ENCODE data around the gene MNAT1.
A peak's percentile ranks its signal among the peaks of the same experiment; 100 is the strongest.

The MNAT1 gene

GRCh38 chr14:60968099-60968498 lies 233.5 kb downstream of the MNAT1 start:
- no peak for DNase-seq (ENCODE audit: low spot score)

DNA sequence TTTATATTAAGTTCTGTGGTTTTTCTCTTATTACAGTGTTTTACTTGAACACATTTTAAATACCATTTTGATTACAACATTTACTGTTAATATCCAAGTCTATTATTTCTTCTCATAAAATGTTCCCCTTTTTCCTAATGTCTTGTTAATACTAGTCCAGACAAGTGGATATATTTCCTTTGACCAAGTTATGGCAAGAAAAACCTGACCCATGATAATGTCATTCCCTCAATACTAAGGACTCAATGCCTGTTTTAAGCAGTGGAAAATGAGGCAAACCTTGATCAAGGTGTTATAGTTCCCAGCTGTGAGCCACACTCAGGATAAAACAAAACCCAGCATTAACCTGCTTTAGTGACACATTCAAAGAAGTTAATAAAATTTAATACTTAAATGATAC lies 234.1 kb downstream of the MNAT1 start:
- no peak for DNase-seq (ENCODE audit: low spot score)

DNA sequence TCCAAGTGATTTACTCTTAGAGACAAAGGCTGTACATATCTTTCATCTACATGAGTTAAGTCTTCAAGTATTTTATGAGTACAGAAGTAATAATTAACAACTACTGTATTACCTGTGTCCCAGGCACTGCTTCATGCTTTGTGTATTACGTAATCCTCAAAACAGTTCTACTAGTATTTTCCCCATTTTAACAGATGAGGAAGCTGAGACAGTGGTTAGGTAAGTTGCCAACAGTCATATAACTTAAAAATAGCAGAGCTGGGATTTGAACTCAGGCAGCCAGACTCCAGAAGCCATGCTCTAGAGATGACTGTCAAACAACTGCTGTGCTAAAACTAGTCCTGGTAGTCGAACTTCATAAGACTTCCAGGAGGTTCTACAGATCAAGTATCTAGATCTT lies 235.6 kb downstream of the MNAT1 start:
- DNase-seq (ENCODE audit: low spot score), result no peak

DNA sequence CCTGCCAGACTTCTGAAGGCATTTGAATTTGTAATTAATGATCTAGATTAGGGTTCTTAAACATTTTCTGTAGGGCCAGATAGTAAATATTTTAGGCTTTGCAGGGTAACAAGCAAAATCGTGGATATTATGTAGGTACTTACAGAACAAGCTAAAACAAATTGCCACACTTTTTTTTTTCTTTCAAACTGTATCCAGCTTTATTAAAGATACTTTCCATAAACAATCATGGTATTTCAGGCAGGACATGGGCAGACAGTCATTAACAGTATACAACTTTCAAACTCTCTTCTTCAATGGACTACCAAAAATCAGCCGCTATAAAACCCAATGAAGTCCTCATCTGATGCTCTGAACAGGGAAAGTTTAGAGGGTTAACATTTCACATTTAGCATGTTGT lies 236.7 kb downstream of the MNAT1 start:
- DNase-seq (ENCODE audit: low spot score), result no peak

- no peak for DNase-seq (ENCODE audit: low spot score)
Observed at GRCh38 chr14:60972295-60972694, 237.7 kb downstream of the MNAT1 start.

- no peak for DNase-seq (ENCODE audit: low spot score)
Observed at GRCh38 chr14:60973070-60973469, 238.5 kb downstream of the MNAT1 start.

DNA sequence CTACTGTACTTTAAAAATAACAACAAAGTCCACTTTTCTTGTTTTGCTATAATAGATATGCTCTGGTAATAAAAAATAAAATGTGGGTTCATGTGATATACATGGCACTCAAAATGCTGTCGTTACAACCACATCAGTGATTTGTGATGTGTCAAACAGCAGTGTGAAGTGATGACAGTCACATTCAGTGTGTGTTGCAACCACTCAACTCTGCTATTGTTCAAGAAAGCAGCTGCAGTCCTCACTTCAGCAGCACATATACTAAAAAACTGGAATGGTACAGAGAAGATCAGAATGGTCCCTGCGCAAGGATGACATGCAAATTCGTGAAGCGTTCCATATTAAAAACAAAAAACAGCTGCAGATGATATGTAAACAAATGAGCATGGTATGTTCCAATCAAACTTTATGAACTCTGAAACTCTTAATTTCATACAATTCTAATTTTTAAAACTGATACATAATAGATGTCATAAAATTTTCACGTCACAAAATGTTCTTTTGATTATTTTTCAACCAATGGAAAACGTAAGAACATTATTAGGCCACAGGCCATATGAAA lies 239.6 kb downstream of the MNAT1 start:
- no peak for DNase-seq (ENCODE audit: low spot score)

DNA sequence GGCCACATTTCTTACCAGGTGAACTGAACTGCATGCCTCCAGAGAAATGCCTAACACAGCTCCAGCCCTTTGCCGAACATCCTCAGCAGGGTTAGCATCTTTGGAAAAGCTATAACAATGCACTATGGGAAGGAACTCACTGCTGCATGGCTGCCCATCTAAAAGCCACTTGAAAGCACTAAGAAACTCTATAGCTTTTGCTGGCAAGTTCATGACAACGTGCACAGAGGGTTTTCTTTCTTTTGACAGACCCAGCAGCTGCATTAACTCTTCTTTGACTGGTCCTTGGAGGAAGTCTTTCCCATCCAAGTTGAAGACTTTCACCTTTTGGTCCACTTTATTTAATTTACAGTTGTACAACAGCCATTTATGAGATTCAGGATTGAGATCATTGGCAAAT lies 241.0 kb downstream of the MNAT1 start:
- no peak for DNase-seq (ENCODE audit: low spot score)

GRCh38 chr14:60977847-60978246 lies 243.3 kb downstream of the MNAT1 start:
- no peak for DNase-seq (ENCODE audit: low spot score)

DNA sequence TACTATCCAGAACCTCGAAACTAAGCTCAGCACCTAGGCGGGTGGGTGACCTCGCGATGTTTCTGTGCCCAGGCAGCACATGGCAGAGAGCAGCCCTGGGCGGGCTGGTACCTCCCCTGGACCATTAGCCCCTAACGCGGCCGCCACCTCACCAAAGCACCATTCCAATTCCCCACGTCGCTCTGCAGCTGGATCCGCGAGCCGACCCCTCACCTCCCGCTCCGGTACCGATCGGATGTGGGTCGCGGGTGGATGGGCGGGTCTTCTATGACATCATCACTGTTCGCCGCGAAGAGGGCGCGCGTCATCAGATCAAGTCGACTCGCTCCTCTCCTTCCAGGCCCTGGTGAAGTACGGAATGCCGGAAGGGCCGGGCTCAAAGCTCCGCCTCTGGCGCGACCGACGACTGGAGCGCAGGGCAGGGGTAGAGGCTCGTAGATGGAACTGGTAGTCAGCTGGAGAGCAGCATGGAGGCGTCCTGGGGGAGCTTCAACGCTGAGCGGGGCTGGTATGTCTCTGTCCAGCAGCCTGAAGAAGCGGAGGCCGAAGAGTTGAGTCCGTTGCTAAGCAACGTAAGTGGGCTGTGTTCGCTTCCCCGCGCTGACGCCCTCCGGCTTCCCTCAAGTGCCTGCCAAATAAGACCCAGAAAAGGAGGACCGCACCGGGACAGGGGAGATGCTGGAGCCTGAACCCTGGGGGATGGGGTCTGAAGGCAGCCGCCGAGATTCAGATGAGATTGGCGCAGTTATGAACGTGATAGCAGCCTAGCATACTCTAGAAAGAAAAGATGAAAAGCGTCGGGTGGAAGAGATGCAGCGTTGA lies 246.5 kb downstream of the MNAT1 start, which contains the start of the genes SLC38A6 and TRMT5:
SLC38A6 (plus strand) TSS at position 435 of the 822 bp plus-strand sequence; CDS start at position 468, 33 bp downstream.
TRMT5 (minus strand) TSS at position 269 of the 822 bp plus-strand sequence; CDS start at position 163, 106 bp downstream.
- peak; percentile 72 for DNase-seq (ENCODE audit: low spot score)

DNA sequence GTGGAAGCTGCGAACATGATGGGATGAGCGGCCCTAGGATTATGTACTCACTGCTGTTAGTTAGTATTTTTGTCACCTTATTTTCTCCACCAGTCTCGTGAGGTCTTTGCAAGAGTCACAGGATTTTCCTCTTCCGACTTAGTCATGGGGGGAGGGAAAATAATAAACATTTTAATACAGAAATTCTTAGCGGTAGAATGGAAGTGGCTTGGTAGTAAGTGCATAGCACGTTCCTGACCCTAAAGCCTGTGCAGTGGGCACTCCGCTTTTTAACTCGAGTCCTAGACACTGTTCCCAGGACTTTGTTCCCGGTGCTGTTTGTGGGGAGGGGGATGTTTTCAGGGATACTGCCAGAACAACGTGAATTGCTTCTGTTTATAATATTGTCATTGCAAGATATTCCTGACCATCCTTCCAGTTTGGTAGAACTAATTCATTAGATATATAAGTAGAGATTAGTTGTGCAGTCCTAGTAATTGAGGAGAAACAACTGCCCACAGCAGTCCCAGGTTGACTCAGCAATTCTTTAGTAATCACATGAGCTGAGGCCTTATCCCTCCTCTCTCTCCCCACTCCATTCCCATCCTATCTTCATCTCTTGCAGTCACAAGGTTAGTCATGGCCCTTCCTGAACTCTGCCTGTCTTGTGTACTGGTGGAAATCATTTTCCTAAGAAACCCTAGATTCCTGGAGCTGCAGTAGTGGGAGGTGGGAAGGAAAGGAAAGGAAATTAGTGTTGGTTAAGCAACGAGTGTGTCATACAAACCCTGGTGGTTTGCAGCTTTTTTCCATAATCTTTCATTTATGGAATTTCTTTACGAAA lies 247.3 kb downstream of the MNAT1 start:
- peak; percentile 23 for DNase-seq (ENCODE audit: low spot score)

- no peak for DNase-seq (ENCODE audit: low spot score)
Observed at GRCh38 chr14:60984196-60984595, 249.6 kb downstream of the MNAT1 start.

- DNase-seq (ENCODE audit: low spot score), result no peak
Observed at GRCh38 chr14:60986500-60986899, 251.9 kb downstream of the MNAT1 start.

DNA sequence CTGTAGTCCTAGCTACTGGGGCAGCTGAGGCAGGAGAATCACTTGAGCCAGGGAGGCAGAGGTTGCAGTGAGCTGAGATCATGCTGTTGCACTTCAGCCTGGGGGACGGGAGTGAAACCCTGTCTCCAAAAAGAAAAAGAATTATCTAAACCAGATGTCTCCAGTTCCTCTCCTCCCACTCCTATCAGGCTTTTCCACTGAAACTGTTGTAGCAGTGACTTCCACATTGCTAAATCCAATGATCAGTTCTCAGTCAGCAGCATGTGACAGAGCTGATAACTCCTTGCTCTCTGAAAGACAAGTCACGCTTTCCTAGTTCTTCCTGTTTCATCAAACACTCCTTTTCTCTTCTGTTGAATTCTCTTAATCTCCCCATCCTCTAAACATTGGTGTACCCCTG lies 255.0 kb downstream of the MNAT1 start:
- no peak for DNase-seq (ENCODE audit: low spot score)

GRCh38 chr14:60998617-60999016 lies 264.1 kb downstream of the MNAT1 start:
- DNase-seq (ENCODE audit: low spot score), result no peak

DNA sequence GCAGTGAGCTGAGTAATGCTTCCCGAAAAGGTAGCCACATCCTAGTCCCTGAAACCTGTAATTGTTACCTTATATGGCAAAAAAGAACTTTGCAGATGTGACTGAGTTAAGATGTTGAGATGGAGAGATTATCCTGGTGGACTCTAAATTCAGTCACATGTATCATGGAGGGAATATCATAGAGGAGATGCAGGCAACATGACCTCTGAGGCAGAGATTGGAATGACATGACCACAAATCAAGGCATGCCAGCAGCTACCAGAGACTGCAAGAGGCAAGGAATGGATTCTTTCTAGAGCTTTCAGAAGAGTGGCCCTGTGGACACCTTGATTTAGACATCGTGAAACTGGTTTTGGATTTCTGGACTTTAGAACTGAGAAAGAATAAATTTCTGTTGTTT lies 265.0 kb downstream of the MNAT1 start:
- DNase-seq (ENCODE audit: low spot score), result no peak

GRCh38 chr14:61003571-61003970 lies 269.0 kb downstream of the MNAT1 start:
- DNase-seq (ENCODE audit: low spot score), result no peak

DNA sequence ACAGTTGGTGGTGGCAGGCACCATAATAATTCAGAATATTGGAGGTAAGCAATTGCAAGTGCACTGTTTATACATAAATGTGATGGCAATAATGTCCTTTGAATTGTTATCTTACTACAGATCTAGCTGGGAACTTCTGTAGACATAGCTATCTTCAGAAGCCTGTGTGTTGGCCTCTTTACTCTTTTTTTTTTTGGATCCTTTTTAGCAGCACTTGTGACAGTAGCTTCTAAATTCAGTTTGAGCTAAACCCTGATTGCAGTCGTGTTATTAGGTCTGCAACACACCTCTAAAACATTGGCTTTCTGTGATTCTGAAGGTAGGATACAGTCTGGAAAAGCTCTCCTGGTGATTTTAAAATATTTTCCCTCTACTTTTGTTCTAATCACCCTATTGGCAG lies 285.0 kb downstream of the MNAT1 start:
- DNase-seq (ENCODE audit: low spot score), result no peak
